Measurements from ENCODE around the gene BHLHE23.

BHLHE23 gene

DNA sequence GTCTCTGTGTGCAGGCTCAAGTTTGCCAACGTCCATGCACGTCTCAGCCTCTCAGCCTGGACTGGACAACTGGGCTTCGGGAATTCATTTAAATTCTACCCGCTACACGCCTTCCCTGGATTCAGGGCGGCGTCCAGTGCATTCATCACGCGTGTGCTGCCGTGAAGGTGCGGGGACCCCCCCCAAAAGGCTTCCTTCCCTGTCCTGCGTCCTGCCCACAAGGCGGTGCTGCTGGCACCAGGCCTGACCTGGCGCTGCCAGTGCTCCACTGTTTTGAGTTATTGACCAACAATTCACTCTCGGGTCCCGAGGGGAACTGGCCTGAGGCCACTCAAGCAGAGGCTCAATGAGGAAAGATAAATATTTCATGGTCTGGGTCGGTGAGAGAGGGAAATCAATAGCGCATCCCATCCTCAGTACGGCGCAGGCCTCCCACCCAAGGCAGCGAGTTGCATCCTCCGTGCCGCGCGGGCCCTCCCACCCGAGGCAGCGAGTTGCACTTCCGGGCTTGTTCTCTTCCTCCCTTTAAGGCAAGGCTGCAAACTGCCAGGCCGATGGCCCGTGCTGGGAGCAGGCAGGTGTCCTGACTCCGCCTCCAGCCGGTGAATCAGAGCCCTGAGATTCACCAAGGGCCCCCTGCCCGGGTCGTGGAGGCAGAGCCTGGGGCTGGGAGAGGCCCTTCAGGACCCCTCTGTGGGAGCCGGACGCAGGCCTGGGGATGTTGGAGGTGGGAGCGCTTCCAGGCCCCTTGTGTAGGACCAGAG lies 22.8 kb upstream of the BHLHE23 start:
- Histone ChIP-seq H3K18ac (ENCODE audit: low read length) (no peak overlapping the region), H3K4me1 (ENCODE audit: control insufficient read depth, low read depth, low read length) (no peaks in the 10 kb centered on the region), H3K36me3 (ENCODE audit: control insufficient read depth, insufficient read depth, low read length) (no peaks in the 10 kb centered on the region), H3K4me3 (ENCODE audit: low read length) (no peak overlapping the region), H2BK5ac (ENCODE audit: low read length) (no peak overlapping the region), H3K79me2 (ENCODE audit: control insufficient read depth, insufficient read depth, low read length) (no peaks in the 10 kb centered on the region), H2BK15ac (replicated peaks; ENCODE audit: low read depth) (no peak overlapping the region), H3K9ac (ENCODE audit: low read length) (no peak overlapping the region), H4K5ac (ENCODE audit: low read length) (no peak overlapping the region), H3K27ac (ENCODE audit: low read depth, low read length) (no peak overlapping the region), H4K8ac (ENCODE audit: low read depth, low read length) (no peak overlapping the region), H2AK5ac (ENCODE audit: low read length) (no peak overlapping the region), H3K4ac (ENCODE audit: low read depth, low read length) (no peak overlapping the region), H3K23ac (ENCODE audit: low read length) (no peak overlapping the region), H3K27me3 (ENCODE audit: insufficient read depth, low read length, poor library complexity) (no peaks in the 10 kb centered on the region), H3K4me2 (ENCODE audit: low read length) (no peak overlapping the region), H3K56ac (ENCODE audit: low read length) (no peak overlapping the region), H2BK120ac (ENCODE audit: low read depth, low read length) (no peak overlapping the region), H3K79me1 (ENCODE audit: low read length) (no peaks in the 10 kb centered on the region)
- DNase-seq = peak; percentile 58
- no CpG with 5 or more reads among the region's 37 CpGs for WGBS (ENCODE audit: extremely low coverage, insufficient coverage, low lambda C conversion rate)

GRCh38 chr20:63028461-63028921 lies 21.7 kb upstream of the BHLHE23 start:
- Histone ChIP-seq H3K18ac (ENCODE audit: low read length) (no peak overlapping the region), H3K23ac (ENCODE audit: low read length) (no peak overlapping the region), H2BK5ac (ENCODE audit: low read length) (no peak overlapping the region), H3K4ac (ENCODE audit: low read depth, low read length) (no peak overlapping the region), H3K27ac (ENCODE audit: low read depth, low read length) (no peak overlapping the region), H3K4me3 (ENCODE audit: low read length) (no peak overlapping the region), H3K9ac (ENCODE audit: low read length) (no peak overlapping the region), H4K8ac (ENCODE audit: low read depth, low read length) (no peak overlapping the region), H3K4me2 (ENCODE audit: low read length) (peak overlapping the region; percentile 54), H2BK120ac (ENCODE audit: low read depth, low read length) (no peak overlapping the region), H4K5ac (ENCODE audit: low read length) (no peak overlapping the region), H3K56ac (ENCODE audit: low read length) (peak overlapping the region; percentile 25), H2BK15ac (replicated peaks; ENCODE audit: low read depth) (no peak overlapping the region), H3K27me3 (ENCODE audit: insufficient read depth, low read length, poor library complexity) (no peaks in the 10 kb centered on the region), H3K79me2 (ENCODE audit: control insufficient read depth, insufficient read depth, low read length) (no peaks in the 10 kb centered on the region), H2AK5ac (ENCODE audit: low read length) (no peak overlapping the region), H3K36me3 (ENCODE audit: control insufficient read depth, insufficient read depth, low read length) (no peaks in the 10 kb centered on the region), H3K4me1 (ENCODE audit: control insufficient read depth, low read depth, low read length) (no peaks in the 10 kb centered on the region), H3K79me1 (ENCODE audit: low read length) (no peaks in the 10 kb centered on the region)
- no peak for DNase-seq
- WGBS (ENCODE audit: extremely low coverage, insufficient coverage, low lambda C conversion rate) = no CpG with 5 or more reads among the region's 22 CpGs

GRCh38 chr20:63027922-63028389 lies 21.2 kb upstream of the BHLHE23 start:
- Histone ChIP-seq H3K4ac (ENCODE audit: low read depth, low read length) (no peak overlapping the region), H4K5ac (ENCODE audit: low read length) (no peak overlapping the region), H3K36me3 (ENCODE audit: control insufficient read depth, insufficient read depth, low read length) (no peaks in the 10 kb centered on the region), H3K18ac (ENCODE audit: low read length) (no peak overlapping the region), H3K9ac (ENCODE audit: low read length) (no peak overlapping the region), H3K79me1 (ENCODE audit: low read length) (no peaks in the 10 kb centered on the region), H4K8ac (ENCODE audit: low read depth, low read length) (no peak overlapping the region), H2BK120ac (ENCODE audit: low read depth, low read length) (no peak overlapping the region), H3K27me3 (ENCODE audit: insufficient read depth, low read length, poor library complexity) (no peaks in the 10 kb centered on the region), H3K56ac (ENCODE audit: low read length) (peak overlapping the region; percentile 25), H3K23ac (ENCODE audit: low read length) (no peak overlapping the region), H2AK5ac (ENCODE audit: low read length) (no peak overlapping the region), H2BK15ac (replicated peaks; ENCODE audit: low read depth) (no peak overlapping the region), H3K4me1 (ENCODE audit: control insufficient read depth, low read depth, low read length) (no peaks in the 10 kb centered on the region), H3K79me2 (ENCODE audit: control insufficient read depth, insufficient read depth, low read length) (no peaks in the 10 kb centered on the region), H2BK5ac (ENCODE audit: low read length) (no peak overlapping the region), H3K4me3 (ENCODE audit: low read length) (no peak overlapping the region), H3K27ac (ENCODE audit: low read depth, low read length) (no peak overlapping the region), H3K4me2 (ENCODE audit: low read length) (peak overlapping the region; percentile 54)
- whole genome bisulfite sequencing (ENCODE audit: extremely low coverage, insufficient coverage, low lambda C conversion rate) = no CpG with 5 or more reads among the region's 23 CpGs
- DNase-seq = peak; percentile 37

DNA sequence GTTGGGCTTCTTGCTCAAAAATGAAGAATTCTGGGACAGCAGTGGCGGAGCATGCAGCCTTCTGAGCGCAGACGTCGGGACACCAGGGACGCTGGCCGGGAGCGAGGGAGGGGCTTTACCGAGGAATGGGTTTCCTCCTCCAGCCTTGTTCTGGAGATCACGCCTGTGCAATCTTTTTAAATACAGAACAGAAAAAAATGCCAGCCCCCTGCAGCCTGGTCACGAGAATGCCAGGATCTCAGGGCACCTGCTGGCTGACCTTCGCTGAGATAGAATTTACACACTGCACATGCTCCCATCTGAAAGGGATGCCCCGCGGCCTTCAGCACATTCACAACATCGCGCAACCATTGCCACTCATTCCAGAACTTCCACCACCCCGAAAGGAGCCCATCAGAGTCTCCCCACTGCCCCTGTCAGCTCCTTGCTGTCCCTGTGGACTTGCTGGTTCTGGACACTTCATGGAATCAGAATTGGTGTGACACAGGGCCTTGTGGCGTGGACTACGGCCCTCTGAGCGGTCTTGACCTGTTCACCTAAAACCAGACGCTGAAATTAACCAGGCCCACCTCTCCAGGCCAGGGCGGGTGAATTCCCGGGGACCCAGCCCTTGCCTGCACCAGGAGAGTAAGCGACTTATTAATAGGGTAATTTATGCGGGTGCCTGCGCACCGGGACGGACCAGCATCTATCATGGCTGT lies 20.6 kb upstream of the BHLHE23 start:
- H3K23ac ChIP-seq (ENCODE audit: low read length) = no peak overlapping the region
- no peak overlapping the region for H2AK5ac ChIP-seq (ENCODE audit: low read length)
- H3K79me2 ChIP-seq (ENCODE audit: control insufficient read depth, insufficient read depth, low read length) = no peaks in the 10 kb centered on the region
- no peak overlapping the region for H4K8ac ChIP-seq (ENCODE audit: low read depth, low read length)
- no peaks in the 10 kb centered on the region for H3K79me1 ChIP-seq (ENCODE audit: low read length)
- H3K4ac ChIP-seq (ENCODE audit: low read depth, low read length) = no peak overlapping the region
- H3K4me3 ChIP-seq (ENCODE audit: low read length) = no peak overlapping the region
- no peak overlapping the region for H3K18ac ChIP-seq (ENCODE audit: low read length)
- no peak overlapping the region for H3K27ac ChIP-seq (ENCODE audit: low read depth, low read length)
- H3K4me1 ChIP-seq (ENCODE audit: control insufficient read depth, low read depth, low read length) = no peaks in the 10 kb centered on the region
- no peak overlapping the region for H3K56ac ChIP-seq (ENCODE audit: low read length)
- H2BK5ac ChIP-seq (ENCODE audit: low read length) = no peak overlapping the region
- H4K5ac ChIP-seq (ENCODE audit: low read length) = no peak overlapping the region
- no CpG with 5 or more reads among the region's 27 CpGs for WGBS (ENCODE audit: extremely low coverage, insufficient coverage, low lambda C conversion rate)
- no peak overlapping the region for H2BK120ac ChIP-seq (ENCODE audit: low read depth, low read length)
- H2BK15ac ChIP-seq (replicated peaks; ENCODE audit: low read depth) = no peak overlapping the region
- H3K4me2 ChIP-seq (ENCODE audit: low read length) = no peak overlapping the region
- H3K9ac ChIP-seq (ENCODE audit: low read length) = no peak overlapping the region
- no peaks in the 10 kb centered on the region for H3K27me3 ChIP-seq (ENCODE audit: insufficient read depth, low read length, poor library complexity)
- no peaks in the 10 kb centered on the region for H3K36me3 ChIP-seq (ENCODE audit: control insufficient read depth, insufficient read depth, low read length)
- no peak for DNase-seq

GRCh38 chr20:63026582-63027165 lies 19.9 kb upstream of the BHLHE23 start:
- no peak overlapping the region for H2BK120ac ChIP-seq (ENCODE audit: low read depth, low read length)
- no peak overlapping the region for H3K18ac ChIP-seq (ENCODE audit: low read length)
- H3K9ac ChIP-seq (ENCODE audit: low read length) = no peak overlapping the region
- no peak overlapping the region for H3K4me3 ChIP-seq (ENCODE audit: low read length)
- H3K56ac ChIP-seq (ENCODE audit: low read length) = no peak overlapping the region
- WGBS (ENCODE audit: extremely low coverage, insufficient coverage, low lambda C conversion rate) = no CpG with 5 or more reads among the region's 13 CpGs
- H3K4ac ChIP-seq (ENCODE audit: low read depth, low read length) = no peak overlapping the region
- no peaks in the 10 kb centered on the region for H3K27me3 ChIP-seq (ENCODE audit: insufficient read depth, low read length, poor library complexity)
- no peak overlapping the region for H2BK15ac ChIP-seq (replicated peaks; ENCODE audit: low read depth)
- no peaks in the 10 kb centered on the region for H3K79me1 ChIP-seq (ENCODE audit: low read length)
- no peak overlapping the region for H2AK5ac ChIP-seq (ENCODE audit: low read length)
- H3K4me2 ChIP-seq (ENCODE audit: low read length) = no peak overlapping the region
- H4K8ac ChIP-seq (ENCODE audit: low read depth, low read length) = no peak overlapping the region
- no peaks in the 10 kb centered on the region for H3K4me1 ChIP-seq (ENCODE audit: control insufficient read depth, low read depth, low read length)
- no peak overlapping the region for H3K27ac ChIP-seq (ENCODE audit: low read depth, low read length)
- no peak for DNase-seq
- no peak overlapping the region for H2BK5ac ChIP-seq (ENCODE audit: low read length)
- H4K5ac ChIP-seq (ENCODE audit: low read length) = no peak overlapping the region
- no peaks in the 10 kb centered on the region for H3K79me2 ChIP-seq (ENCODE audit: control insufficient read depth, insufficient read depth, low read length)
- no peaks in the 10 kb centered on the region for H3K36me3 ChIP-seq (ENCODE audit: control insufficient read depth, insufficient read depth, low read length)
- no peak overlapping the region for H3K23ac ChIP-seq (ENCODE audit: low read length)

Data from mesendoderm (in vitro differentiated cells).